Left hindlimb (tissue), 1 donor: ENCODE results near the gene CBLB.

ENCODE experiments used
- DNase-seq: peaks from one replicate; pipeline ENCODE4 v3.0.0-alpha.2; 2018

The CBLB gene

DNA sequence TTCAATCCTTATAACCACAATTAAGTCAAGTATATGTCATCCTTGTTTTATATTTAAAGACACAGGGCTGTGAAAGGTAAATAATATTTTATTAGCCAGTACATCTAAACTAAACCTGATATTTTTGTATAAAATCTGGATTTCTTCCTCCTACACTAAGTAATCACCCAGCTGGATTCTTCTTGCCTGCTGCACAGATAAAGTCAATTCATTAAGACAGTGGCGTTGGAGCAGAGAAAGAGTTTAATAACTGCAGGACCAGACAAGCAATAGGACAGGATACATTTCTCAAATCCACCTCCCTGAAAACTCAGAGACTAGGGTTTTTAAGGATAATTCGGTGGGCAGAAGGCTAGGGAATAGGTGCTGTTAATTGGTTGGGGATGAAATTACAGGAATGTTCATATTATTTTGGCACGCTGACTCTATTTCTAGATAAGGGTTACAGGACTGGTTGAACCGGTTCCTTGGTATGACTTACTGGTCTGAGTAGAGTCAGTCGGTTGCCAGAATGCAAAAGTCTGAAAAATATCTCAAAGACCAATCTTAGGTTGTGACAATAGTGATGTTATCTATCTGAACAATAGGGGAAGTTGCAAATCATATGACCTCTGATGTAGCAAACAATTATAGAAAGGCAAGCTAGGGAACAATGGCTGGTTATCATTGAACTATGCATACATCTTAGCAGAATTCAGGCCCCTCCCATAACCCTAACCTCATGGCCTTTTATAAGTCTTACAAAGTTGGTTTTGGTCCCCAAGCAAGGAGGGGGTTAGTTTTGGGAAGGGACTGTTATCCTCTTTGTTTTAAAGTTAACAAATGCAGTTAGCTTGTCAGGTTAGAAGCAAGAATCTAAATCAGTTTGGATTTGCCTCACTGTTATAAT, 257.3 kb downstream of the CBLB start:
- DNase-seq: no peak

DNA sequence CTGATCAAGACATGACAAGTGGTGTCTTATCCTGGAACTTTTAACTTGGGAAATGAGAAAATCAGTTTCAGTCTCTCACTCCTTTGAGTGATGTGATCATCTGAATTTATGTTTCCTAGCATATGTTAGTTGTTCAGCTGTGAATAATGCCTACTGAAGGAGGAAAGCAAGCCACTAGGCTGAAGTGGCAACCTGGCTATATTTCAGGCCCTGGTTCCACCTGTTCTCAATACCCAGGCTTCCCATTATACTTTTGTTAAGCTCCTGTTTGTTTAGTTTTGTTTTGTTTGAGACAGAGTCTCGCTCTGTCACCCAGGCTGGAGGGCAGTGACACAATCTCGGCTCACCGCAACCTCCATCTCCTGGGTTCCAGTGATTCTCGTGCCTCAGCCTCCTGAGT, 258.3 kb downstream of the CBLB start:
- no peak for DNase-seq

DNA sequence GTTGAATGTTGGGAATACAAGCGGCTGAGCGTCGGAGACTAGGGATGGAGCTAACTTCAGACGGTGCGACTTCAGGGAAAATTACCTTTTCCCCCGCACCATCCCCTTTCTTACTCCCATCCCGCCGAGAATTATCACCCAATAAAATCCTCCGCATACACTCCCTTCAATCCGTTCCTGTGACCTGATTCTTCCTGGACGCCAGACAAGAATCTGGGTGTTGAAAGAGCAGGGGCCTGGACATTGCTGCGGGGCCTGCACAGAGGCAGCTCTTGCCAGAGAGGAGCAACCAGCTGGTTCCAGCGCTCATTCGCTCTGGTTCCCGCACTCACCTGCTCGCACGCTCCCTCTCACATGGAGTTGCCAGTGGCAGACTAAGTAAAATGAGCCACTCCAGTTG, 260.2 kb downstream of the CBLB start:
- no peak for DNase-seq

DNA sequence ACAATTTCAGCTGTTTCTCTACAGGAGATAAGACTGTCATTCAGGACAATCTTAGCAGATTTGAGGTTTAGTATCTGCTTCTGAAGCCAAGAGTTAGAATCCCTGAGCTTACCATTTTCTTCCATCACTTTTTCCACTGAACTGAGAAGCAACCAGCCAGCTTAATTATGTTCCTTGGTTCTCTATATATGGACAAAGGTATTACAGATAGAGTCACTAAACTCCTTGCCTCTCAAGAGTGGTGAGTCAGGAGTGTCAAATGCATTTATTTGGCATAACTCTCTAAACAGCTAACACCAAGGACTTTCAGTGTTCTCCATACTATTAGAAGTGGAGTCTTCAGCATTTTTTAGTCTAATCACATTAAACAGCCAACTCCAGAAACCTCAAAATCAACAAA, 262.8 kb downstream of the CBLB start:
- no peak for DNase-seq
